PC-3 (cell line): ENCODE data around the gene MYH11.

ENCODE experiments used
- EZH2phosphoT487 ChIP-seq: fragments of 300-600 bp; sonication (generic); IDR thresholded peaks from 2 replicates; pipeline ENCODE4 v1.6.1; 2018; ENCODE audit warnings: mild to moderate bottlenecking, antibody characterized with exemption, low read length, borderline replicate concordance
- TF ChIP-seq, protein P1 (sequence below): fragments of 300-600 bp; sonication (generic); conservative IDR thresholded peaks from 2 replicates; pipeline ENCODE4 v1.5.1; 2017; ENCODE audit warnings: antibody characterized with exemption, low read depth, mild to moderate bottlenecking, low read length

DNA sequence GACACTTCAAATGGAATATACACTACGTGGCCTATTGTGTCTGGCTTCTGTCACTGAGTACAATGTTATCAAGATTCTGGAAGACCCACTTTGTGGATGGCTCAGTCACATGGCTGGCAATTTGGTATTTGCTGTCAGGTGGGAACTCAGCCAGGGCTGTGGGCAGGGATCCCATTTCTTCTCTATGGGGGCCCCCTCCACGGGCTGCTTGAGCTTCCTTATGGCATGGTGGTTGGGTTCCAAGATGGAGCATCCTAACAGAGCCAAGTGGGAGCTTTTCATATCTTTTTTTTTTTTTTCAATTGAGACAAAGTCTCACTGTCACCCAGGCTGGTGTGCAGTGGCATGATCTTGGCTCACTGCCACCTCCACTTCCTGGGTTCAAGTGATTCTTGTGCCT lies 49.6 kb upstream of the MYH11 start:
- TF ChIP-seq, protein P1, sequence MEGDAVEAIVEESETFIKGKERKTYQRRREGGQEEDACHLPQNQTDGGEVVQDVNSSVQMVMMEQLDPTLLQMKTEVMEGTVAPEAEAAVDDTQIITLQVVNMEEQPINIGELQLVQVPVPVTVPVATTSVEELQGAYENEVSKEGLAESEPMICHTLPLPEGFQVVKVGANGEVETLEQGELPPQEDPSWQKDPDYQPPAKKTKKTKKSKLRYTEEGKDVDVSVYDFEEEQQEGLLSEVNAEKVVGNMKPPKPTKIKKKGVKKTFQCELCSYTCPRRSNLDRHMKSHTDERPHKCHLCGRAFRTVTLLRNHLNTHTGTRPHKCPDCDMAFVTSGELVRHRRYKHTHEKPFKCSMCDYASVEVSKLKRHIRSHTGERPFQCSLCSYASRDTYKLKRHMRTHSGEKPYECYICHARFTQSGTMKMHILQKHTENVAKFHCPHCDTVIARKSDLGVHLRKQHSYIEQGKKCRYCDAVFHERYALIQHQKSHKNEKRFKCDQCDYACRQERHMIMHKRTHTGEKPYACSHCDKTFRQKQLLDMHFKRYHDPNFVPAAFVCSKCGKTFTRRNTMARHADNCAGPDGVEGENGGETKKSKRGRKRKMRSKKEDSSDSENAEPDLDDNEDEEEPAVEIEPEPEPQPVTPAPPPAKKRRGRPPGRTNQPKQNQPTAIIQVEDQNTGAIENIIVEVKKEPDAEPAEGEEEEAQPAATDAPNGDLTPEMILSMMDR, result no peak
- TF ChIP-seq EZH2phosphoT487, result no peak
